Ovary (tissue), 3 donors: ENCODE results near the gene MEIS1.

Experiments
- CTCF ChIP-seq, 3 donors: fragments of 450-650 bp in 2 of 3; fragments of 200-600 bp in 1 of 3; IDR thresholded peaks; one replicate each; pipeline versions ENCODE4 v1.5.1 to v1.8.0; 2016 to 2022; ENCODE audit warnings: antibody characterized with exemption in 3 of 3, mild to moderate bottlenecking in 1 of 3
- EP300 ChIP-seq: sonication (generic); formaldehyde crosslinking; IDR thresholded peaks from one replicate; pipeline ENCODE4 v1.6.1; 2017; ENCODE audit warnings: antibody characterized with exemption
- POLR2A ChIP-seq: fragments of 450-650 bp; IDR thresholded peaks from one replicate; pipeline ENCODE4 v1.6.1; 2017; ENCODE audit warnings: antibody characterized with exemption, mild to moderate bottlenecking, moderate library complexity
- donor health status: DM: no; HTN: no; CAD: no.

- TF ChIP-seq CTCF (IDR thresholded peaks at IDR 0.05), result no peak
- TF ChIP-seq POLR2A, result no peak
- TF ChIP-seq EP300, result no peak
Measured at GRCh38 chr2:66547118-66547517, 112.2 kb downstream of the MEIS1 start.
